ENCODE results near the gene CYP27A1. TPM values are rescaled to one million over a fixed set of nuclear protein-coding genes. Genes with fewer than 3 reads are reported as not detected.
"Not testable (repeated sequence)": the region's sequence is repeated elsewhere in the genome, so short reads cannot be mapped to it uniquely, and the experiment has no call there.

Gene CYP27A1
- polyA plus RNA-seq, 1 donor from 2014 or later = 0.83 TPM

DNA sequence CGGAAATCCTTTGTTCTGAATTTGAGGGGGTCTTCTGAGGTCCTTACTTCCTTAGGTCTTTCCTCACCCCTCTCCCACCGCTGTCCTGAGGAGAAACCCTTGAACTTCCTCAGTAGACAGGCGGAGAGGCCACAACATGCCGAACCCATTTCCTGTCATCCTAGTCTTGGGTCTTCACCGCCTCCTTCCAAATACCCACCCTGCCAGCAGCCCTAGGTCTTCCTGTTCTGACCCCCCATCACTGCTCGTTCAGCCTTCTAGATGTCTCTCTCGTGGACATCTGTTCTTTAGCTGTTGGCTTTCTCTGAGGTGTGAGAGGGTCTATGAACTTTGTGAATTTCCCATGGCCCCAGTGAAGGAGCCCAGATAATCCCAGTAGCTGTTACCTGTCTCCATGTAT lies 27.2 kb upstream of the CYP27A1 start:
- no peak overlapping the region for H3K4me3 Mint-ChIP-seq
- H3K27ac Mint-ChIP-seq = no peak overlapping the region
- peaks cover 0 to 1% (median 0%) of the 10 kb centered on the region in 3 donors for H3K4me1 Mint-ChIP-seq
- H3K9me3 Mint-ChIP-seq = no peaks in the 10 kb centered on the region
- no peaks in the 10 kb centered on the region for H3K27me3 Mint-ChIP-seq
- peaks cover 21% of the 10 kb centered on the region for H3K36me3 Mint-ChIP-seq

DNA sequence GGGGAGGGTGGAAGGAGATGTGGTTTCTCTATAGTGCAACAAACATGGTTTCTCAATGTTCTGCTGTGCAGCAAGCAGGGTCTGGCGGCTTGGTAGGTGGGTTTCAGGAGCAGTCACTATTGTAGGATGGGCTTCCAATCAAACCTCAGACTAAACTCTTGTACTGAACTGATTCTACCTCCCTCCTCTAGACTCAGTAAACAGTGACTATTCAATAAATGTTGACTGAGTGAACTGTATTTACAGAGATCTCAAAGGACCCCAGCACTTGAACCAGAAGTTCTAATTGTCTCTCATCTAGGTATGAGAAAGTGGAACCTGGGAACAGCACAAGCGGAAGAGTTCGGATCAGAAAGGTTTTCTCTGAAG lies 26.8 kb upstream of the CYP27A1 start:
- Mint-ChIP-seq H3K4me3 (no peak overlapping the region), H3K36me3 (peaks cover 21% of the 10 kb centered on the region), H3K9me3 (no peaks in the 10 kb centered on the region), H3K4me1 (peaks cover 0 to 1% (median 0%) of the 10 kb centered on the region in 3 donors), H3K27me3 (no peaks in the 10 kb centered on the region), H3K27ac (no peak overlapping the region)

GRCh38 chr2:218755567-218756404 lies 26.2 kb upstream of the CYP27A1 start:
- Mint-ChIP-seq H3K9me3 (no peaks in the 10 kb centered on the region), H3K27ac (no peak overlapping the region), H3K4me3 (no peak overlapping the region), H3K27me3 (no peaks in the 10 kb centered on the region), H3K36me3 (peaks cover 16% of the 10 kb centered on the region), H3K4me1 (no peaks in the 10 kb centered on the region)

GRCh38 chr2:218756599-218757377 lies 25.2 kb upstream of the CYP27A1 start:
- peak overlapping the region in 1 of 3 donors; percentile 24 for H3K27ac Mint-ChIP-seq
- H3K9me3 Mint-ChIP-seq = no peaks in the 10 kb centered on the region

GRCh38 chr2:218761795-218762194 lies 20.2 kb upstream of the CYP27A1 start:
- no peaks in the 10 kb centered on the region for H3K27me3 Mint-ChIP-seq
- no peak overlapping the region for H3K27ac Mint-ChIP-seq

More at GRCh38 chr2:218756599-218757377, 25.2 kb upstream of the CYP27A1 start:
- Mint-ChIP-seq H3K27me3 (no peaks in the 10 kb centered on the region), H3K36me3 (peaks cover 16% of the 10 kb centered on the region), H3K4me1 (no peaks in the 10 kb centered on the region), H3K4me3 (no peak overlapping the region)

DNA sequence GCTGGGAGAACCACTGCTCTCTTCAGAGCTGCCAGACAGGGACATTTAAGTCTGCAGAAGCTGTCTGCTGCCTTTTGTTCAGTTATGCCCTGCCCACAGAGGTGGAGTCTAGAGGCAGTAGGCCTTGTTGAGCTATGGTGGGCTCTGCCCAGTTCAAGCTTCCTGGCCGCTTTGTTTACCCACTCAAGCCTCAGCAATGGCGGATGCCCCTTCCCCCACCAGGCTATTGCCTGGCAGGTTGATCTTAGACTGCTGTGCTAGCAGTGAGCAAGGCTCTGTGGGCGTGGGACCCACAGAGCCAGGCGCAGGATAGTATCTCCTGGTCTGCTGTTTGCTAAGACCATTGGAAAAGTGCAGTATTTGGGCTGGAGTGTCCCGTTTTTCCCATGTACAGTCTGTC lies 9.2 kb upstream of the CYP27A1 start:
- H3K4me3 Mint-ChIP-seq, H3K27ac Mint-ChIP-seq, H3K27me3 Mint-ChIP-seq: not testable (repeated sequence)

More at GRCh38 chr2:218761795-218762194, 20.2 kb upstream of the CYP27A1 start:
- Mint-ChIP-seq H3K9me3 (no peaks in the 10 kb centered on the region), H3K36me3 (no peaks in the 10 kb centered on the region), H3K4me3 (no peak overlapping the region), H3K4me1 (no peaks in the 10 kb centered on the region)

GRCh38 chr2:218773881-218774280 lies 8.1 kb upstream of the CYP27A1 start:
- Mint-ChIP-seq H3K9me3 (peaks cover 4 to 14% (median 10%) of the 10 kb centered on the region in 3 donors), H3K36me3 (peaks cover 14% of the 10 kb centered on the region), H3K4me1 (no peaks in the 10 kb centered on the region), H3K27me3 (peaks cover 4% of the 10 kb centered on the region), H3K27ac (no peak overlapping the region), H3K4me3 (no peak overlapping the region)

More for the DNA sequence above, 9.2 kb upstream of the CYP27A1 start:
- H3K4me1 Mint-ChIP-seq = not testable (repeated sequence)
- peaks cover 12% of the 10 kb centered on the region for H3K36me3 Mint-ChIP-seq
- peaks cover 4 to 12% (median 10%) of the 10 kb centered on the region in 3 donors for H3K9me3 Mint-ChIP-seq

- no peak overlapping the region for H3K4me3 Mint-ChIP-seq
- H3K36me3 Mint-ChIP-seq = peaks cover 9% of the 10 kb centered on the region
- H3K27me3 Mint-ChIP-seq = peaks cover 24% of the 10 kb centered on the region
- H3K27ac Mint-ChIP-seq = no peak overlapping the region
- peaks cover 0 to 2% (median 0%) of the 10 kb centered on the region in 3 donors for H3K4me1 Mint-ChIP-seq
- peaks cover 4 to 14% (median 12%) of the 10 kb centered on the region in 3 donors for H3K9me3 Mint-ChIP-seq
Measured at GRCh38 chr2:218776488-218776887, 5.5 kb upstream of the CYP27A1 start.

GRCh38 chr2:218777276-218777990 lies 4.5 kb upstream of the CYP27A1 start:
- H3K27ac Mint-ChIP-seq = no peak overlapping the region
- H3K27me3 Mint-ChIP-seq = peaks cover 28% of the 10 kb centered on the region
- H3K36me3 Mint-ChIP-seq = peaks cover 8% of the 10 kb centered on the region
- peaks cover 4 to 14% (median 12%) of the 10 kb centered on the region in 3 donors for H3K9me3 Mint-ChIP-seq
- H3K4me3 Mint-ChIP-seq = peak overlapping the region in 1 of 4 donors; percentile 63
- H3K4me1 Mint-ChIP-seq = peaks cover 0 to 2% (median 0%) of the 10 kb centered on the region in 3 donors

DNA sequence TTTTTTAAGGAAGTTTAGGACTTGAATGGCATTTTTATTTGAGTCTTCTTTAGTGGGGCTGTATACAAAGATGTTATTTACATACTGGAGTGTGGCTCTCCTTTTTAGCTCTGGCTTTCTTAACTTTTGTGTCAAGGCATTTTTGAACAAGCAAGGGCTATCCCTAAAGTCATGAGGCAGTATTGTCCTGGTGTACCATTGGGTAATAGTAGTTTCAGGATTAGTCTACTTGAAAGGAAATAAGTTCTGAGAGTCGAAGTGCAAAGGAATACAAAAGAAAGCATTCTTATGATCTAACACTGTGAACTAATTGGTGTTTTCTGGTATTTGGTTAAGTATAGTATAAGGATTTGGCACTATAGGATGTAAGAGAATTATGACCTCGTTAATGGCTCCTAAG lies 1.9 kb upstream of the CYP27A1 start:
- H3K27ac Mint-ChIP-seq = no peak overlapping the region
- peaks cover 4 to 14% (median 12%) of the 10 kb centered on the region in 3 donors for H3K9me3 Mint-ChIP-seq
- H3K4me1 Mint-ChIP-seq = peaks cover 0 to 2% (median 0%) of the 10 kb centered on the region in 3 donors
- H3K27me3 Mint-ChIP-seq = peaks cover 37% of the 10 kb centered on the region
- peak overlapping the region in 1 of 4 donors; percentile 13 for H3K4me3 Mint-ChIP-seq
- peaks cover 6% of the 10 kb centered on the region for H3K36me3 Mint-ChIP-seq

GRCh38 chr2:218780851-218781690 lies 876 bp upstream of the CYP27A1 start:
- H3K36me3 Mint-ChIP-seq = peaks cover 5% of the 10 kb centered on the region
- H3K27ac Mint-ChIP-seq = no peak overlapping the region
- H3K4me3 Mint-ChIP-seq = peak overlapping the region in 3 of 4 donors; percentile 3 to 63 (median 18)
- peaks cover 37% of the 10 kb centered on the region for H3K27me3 Mint-ChIP-seq
- peaks cover 0 to 2% (median 0%) of the 10 kb centered on the region in 3 donors for H3K4me1 Mint-ChIP-seq
- H3K9me3 Mint-ChIP-seq = peaks cover 4 to 13% (median 11%) of the 10 kb centered on the region in 3 donors

- Mint-ChIP-seq H3K36me3 (peaks cover 2% of the 10 kb centered on the region), H3K4me1 (peaks cover 0 to 2% (median 0%) of the 10 kb centered on the region in 3 donors), H3K27me3 (peaks cover 41% of the 10 kb centered on the region), H3K4me3 (no peak overlapping the region), H3K9me3 (peaks cover 0 to 5% (median 2%) of the 10 kb centered on the region in 3 donors), H3K27ac (no peak overlapping the region)
Measured at GRCh38 chr2:218782528-218782844, 539 bp downstream of the CYP27A1 start.

DNA sequence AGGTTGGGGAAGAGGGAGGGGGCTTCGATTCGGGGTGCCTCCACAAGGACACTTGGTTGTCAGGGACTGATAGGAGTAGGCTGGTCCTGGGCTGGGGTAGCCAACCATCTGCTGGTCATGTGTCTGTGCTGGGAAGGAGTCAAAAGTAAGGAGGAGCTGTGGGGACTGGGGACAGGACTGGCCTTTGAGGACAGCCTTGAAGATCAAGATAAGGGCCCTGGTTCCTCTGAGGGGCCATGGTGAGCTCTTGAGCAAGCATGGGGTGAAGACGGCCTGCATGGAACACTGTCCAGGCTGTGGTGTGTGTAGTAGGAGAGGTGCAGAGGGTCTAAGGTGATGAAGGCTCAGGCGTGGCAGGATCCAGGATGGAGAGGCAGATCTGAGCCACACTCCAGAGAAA lies 1.7 kb downstream of the CYP27A1 start:
- Mint-ChIP-seq H3K4me1 (peaks cover 0 to 2% (median 0%) of the 10 kb centered on the region in 3 donors), H3K27ac (no peak overlapping the region), H3K36me3 (peaks cover 6% of the 10 kb centered on the region), H3K9me3 (peaks cover 0 to 6% (median 0%) of the 10 kb centered on the region in 3 donors), H3K4me3 (no peak overlapping the region), H3K27me3 (peaks cover 41% of the 10 kb centered on the region)

GRCh38 chr2:218785103-218785502 lies 3.2 kb downstream of the CYP27A1 start:
- Mint-ChIP-seq H3K9me3 (peaks cover 0 to 4% (median 0%) of the 10 kb centered on the region in 3 donors), H3K4me1 (peaks cover 0 to 2% (median 0%) of the 10 kb centered on the region in 3 donors), H3K4me3 (no peak overlapping the region), H3K27me3 (peaks cover 33% of the 10 kb centered on the region), H3K36me3 (peaks cover 10% of the 10 kb centered on the region), H3K27ac (no peak overlapping the region)
